DND-41 (cell line): Measurements from ENCODE around the gene SPEF2.

ENCODE experiments used
- ATAC-seq: fragments of 200-7000 bp; cut with Tn5 transposase; 3 replicates; pipeline ENCODE4 v1.9.1; 2021; ENCODE audit warnings: low read depth; ENCODE audit not compliant: insufficient read depth
- DNase-seq: peaks from one replicate; pipeline ENCODE4 v3.0.0-alpha.2; 2020
- H2AFZ ChIP-seq: 2 replicates; pipeline ENCODE4 v1.6.0; 2012; ENCODE audit warnings: low read depth, low read length
- H3K27ac ChIP-seq: 2 replicates; pipeline ENCODE4 v1.5.1; 2012; ENCODE audit warnings: low read length, inconsistent platforms
- H3K27me3 ChIP-seq: fragments of 200-600 bp; sonication (generic); 2 replicates; pipeline ENCODE4 v1.6.0; 2012; ENCODE audit warnings: low read length, mild to moderate bottlenecking, inconsistent platforms; ENCODE audit not compliant: insufficient read depth, poor library complexity
- H3K36me3 ChIP-seq: 2 replicates; pipeline ENCODE4 v1.5.1; 2012; ENCODE audit warnings: low read length, inconsistent platforms; ENCODE audit not compliant: insufficient read depth
- H3K4me1 ChIP-seq: 2 replicates; pipeline ENCODE4 v1.5.1; 2012; ENCODE audit warnings: mild to moderate bottlenecking, low read length; ENCODE audit not compliant: insufficient read depth
- H3K4me2 ChIP-seq: 2 replicates; pipeline ENCODE4 v1.6.0; 2012; ENCODE audit warnings: mild to moderate bottlenecking, moderate library complexity, low read length, inconsistent platforms; ENCODE audit not compliant: insufficient read depth
- H3K4me3 ChIP-seq, 2 experiments: fragments of 200-600 bp in 1 of 2; shearing (Covaris generic) in 1 of 2; 2 replicates each; pipeline ENCODE4 v1.5.1; 2012 to 2016; ENCODE audit warnings: inconsistent platforms in 2 of 2, low read length in 2 of 2, mild to moderate bottlenecking in 2 of 2, low read depth in 1 of 2, moderate library complexity in 1 of 2
- H3K79me2 ChIP-seq: 2 replicates; pipeline ENCODE4 v1.6.0; 2012; ENCODE audit warnings: low read length, inconsistent platforms; ENCODE audit not compliant: insufficient read depth
- H3K9ac ChIP-seq: 2 replicates; pipeline ENCODE4 v1.6.0; 2012; ENCODE audit warnings: low read depth, mild to moderate bottlenecking, inconsistent platforms, low read length, moderate library complexity
- H3K9me3 ChIP-seq: 2 replicates; pipeline ENCODE4 v1.5.1; 2012; ENCODE audit warnings: low read length, moderate library complexity, mild to moderate bottlenecking, inconsistent platforms; ENCODE audit not compliant: insufficient read depth, severe bottlenecking
- H4K20me1 ChIP-seq: 2 replicates; pipeline ENCODE4 v1.6.0; 2012; ENCODE audit warnings: low read length; ENCODE audit not compliant: insufficient read depth
- CTCF ChIP-seq: IDR thresholded peaks from 2 replicates; pipeline ENCODE4 v1.5.1; 2012; ENCODE audit warnings: borderline replicate concordance, low read length, moderate library complexity, mild to moderate bottlenecking; ENCODE audit not compliant: poor library complexity, severe bottlenecking; ENCODE audit errors: extremely low read depth
- EZH2 ChIP-seq: IDR thresholded peaks from 3 replicates; pipeline ENCODE4 v1.6.1; 2012; ENCODE audit warnings: borderline replicate concordance, low read depth, mild to moderate bottlenecking, moderate library complexity, low read length, inconsistent platforms; ENCODE audit not compliant: severe bottlenecking

Gene SPEF2

DNA sequence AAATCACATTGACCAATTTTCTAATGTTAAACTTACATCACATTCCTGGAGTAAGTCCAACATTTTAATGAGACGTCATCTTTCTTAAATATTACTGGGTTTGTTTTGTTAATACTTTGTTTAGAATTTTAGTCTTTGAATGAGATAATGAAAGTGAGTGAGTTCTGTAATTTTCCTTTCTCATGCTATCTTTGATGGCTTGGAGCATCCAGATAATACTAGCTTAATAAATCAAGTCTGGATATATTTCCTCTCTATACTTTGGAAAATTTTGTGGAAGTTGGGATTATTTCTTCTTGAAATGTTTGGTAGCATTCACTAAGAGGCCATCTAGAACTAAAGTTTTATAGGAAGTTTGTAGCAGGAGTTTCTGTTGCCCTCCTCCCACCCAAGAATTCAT lies 148.3 kb downstream of the SPEF2 start:
- H3K9me3 ChIP-seq, result no peaks in the 10 kb centered on the region
- no peak overlapping the region for H3K27ac ChIP-seq
- no peaks in the 10 kb centered on the region for H4K20me1 ChIP-seq
- no peak for TF ChIP-seq EZH2
- no peak for TF ChIP-seq CTCF
- no peaks in the 10 kb centered on the region for H3K79me2 ChIP-seq
- no peak overlapping the region for H3K9ac ChIP-seq
- H3K36me3 ChIP-seq, result no peaks in the 10 kb centered on the region
- H3K4me2 ChIP-seq, result no peak overlapping the region
- no peaks in the 10 kb centered on the region for H3K4me1 ChIP-seq
- H2AFZ ChIP-seq, result no peak overlapping the region
- H3K4me3 ChIP-seq, result no peak overlapping the region
- no peaks in the 10 kb centered on the region for H3K27me3 ChIP-seq
- DNase-seq, result no peak
- no peak for ATAC-seq

- ATAC-seq, result no peak
- Histone ChIP-seq H2AFZ (no peak overlapping the region), H3K36me3 (no peaks in the 10 kb centered on the region), H4K20me1 (no peaks in the 10 kb centered on the region), H3K4me2 (no peak overlapping the region), H3K9me3 (no peaks in the 10 kb centered on the region), H3K79me2 (no peaks in the 10 kb centered on the region), H3K4me3 (no peak overlapping the region), H3K4me1 (no peaks in the 10 kb centered on the region), H3K9ac (no peak overlapping the region), H3K27ac (no peak overlapping the region), H3K27me3 (no peaks in the 10 kb centered on the region)
- DNase-seq, result no peak
- TF ChIP-seq CTCF (no peak), EZH2 (no peak)
Observed at GRCh38 chr5:35771300-35771699, 153.6 kb downstream of the SPEF2 start.

DNA sequence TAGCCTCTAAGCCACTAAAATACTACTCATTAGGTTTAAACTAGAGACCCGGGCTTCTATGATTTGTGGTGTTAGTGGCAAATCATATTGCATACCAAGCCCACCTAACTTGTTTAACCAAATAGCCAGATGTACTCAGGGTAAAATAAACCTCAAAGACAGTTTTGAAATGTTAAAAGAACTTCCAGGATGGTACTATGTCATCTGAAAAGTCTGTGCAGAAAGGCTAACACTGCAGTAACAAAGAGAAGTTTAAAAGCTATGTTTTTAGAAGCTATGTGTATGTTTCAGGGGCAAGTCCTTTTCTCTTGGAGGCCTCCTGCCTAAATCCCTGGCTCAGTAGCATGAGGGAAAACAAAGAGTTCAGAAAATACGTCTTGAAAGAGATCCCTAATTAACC lies 154.2 kb downstream of the SPEF2 start:
- Histone ChIP-seq H3K27ac (no peak overlapping the region), H3K27me3 (no peaks in the 10 kb centered on the region), H3K4me3 (no peak overlapping the region), H3K9me3 (no peaks in the 10 kb centered on the region), H3K4me1 (no peaks in the 10 kb centered on the region), H3K9ac (no peak overlapping the region), H4K20me1 (no peaks in the 10 kb centered on the region), H3K4me2 (no peak overlapping the region), H3K36me3 (no peaks in the 10 kb centered on the region), H3K79me2 (no peaks in the 10 kb centered on the region), H2AFZ (no peak overlapping the region; the same call in 1 of the 2 replicates)
- ATAC-seq (no peak), DNase-seq (no peak)
- TF ChIP-seq CTCF, result no peak
- no peak for TF ChIP-seq EZH2

DNA sequence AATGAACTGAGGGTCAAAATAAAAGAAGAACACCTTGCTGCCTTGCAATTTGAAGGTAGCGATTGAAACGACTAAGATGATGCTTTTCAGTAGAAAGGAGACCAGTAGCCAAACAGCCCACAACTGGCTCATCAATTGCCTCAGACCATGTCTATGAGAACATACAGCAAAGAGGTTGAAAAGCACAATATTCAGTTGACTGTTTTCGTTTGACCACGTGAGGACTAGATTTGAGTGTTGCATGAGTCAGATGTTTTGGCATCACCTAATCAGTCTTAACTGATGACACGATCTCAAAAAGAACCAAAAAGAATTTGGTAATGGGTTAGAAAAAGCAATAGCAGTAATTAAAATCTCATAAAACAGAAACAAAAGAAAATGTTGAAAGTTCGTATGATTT lies 156.3 kb downstream of the SPEF2 start:
- no peak overlapping the region for H2AFZ ChIP-seq
- no peak for ATAC-seq

More for the DNA sequence above, 156.3 kb downstream of the SPEF2 start:
- H3K27ac ChIP-seq, result no peak overlapping the region
- no peak for TF ChIP-seq EZH2
- no peak for TF ChIP-seq CTCF
- H3K4me1 ChIP-seq, result peaks cover 12% of the 10 kb centered on the region
- H3K4me2 ChIP-seq, result no peak overlapping the region
- H3K4me3 ChIP-seq, result no peak overlapping the region
- H4K20me1 ChIP-seq, result no peaks in the 10 kb centered on the region
- H3K9ac ChIP-seq, result no peak overlapping the region
- no peaks in the 10 kb centered on the region for H3K9me3 ChIP-seq
- 0 out of 2 replicates have a peak, but pooled peaks cover 2% of the 10 kb centered on the region for H3K79me2 ChIP-seq
- no peaks in the 10 kb centered on the region for H3K27me3 ChIP-seq
- no peaks in the 10 kb centered on the region for H3K36me3 ChIP-seq
- no peak for DNase-seq
